Amniotic epithelial cell (primary cell): ENCODE results near the gene LRRC63.
"Not testable (repeated sequence)": the region's sequence is repeated elsewhere in the genome, so short reads cannot be mapped to it uniquely, and the experiment has no call there.

Experiments
- DNase-seq: peaks from one replicate; pipeline ENCODE4 v3.0.0-alpha.2; 2010; ENCODE audit warnings: low read depth

LRRC63 gene

GRCh38 chr13:46181840-46182490 is 29.8 kb upstream of the LRRC63 start, which contains the start of gene LCP1:
Gene LCP1 (minus strand): TSS chr13:46182177. CDS start chr13:46159662, 22,515 bp downstream.
- DNase-seq: no peak

GRCh38 chr13:46182491-46182877 is 29.2 kb upstream of the LRRC63 start:
- DNase-seq: no peak

GRCh38 chr13:46183018-46183946 is 28.4 kb upstream of the LRRC63 start:
- no peak for DNase-seq

GRCh38 chr13:46184277-46184699 is 27.4 kb upstream of the LRRC63 start:
- peak; percentile 16 for DNase-seq

GRCh38 chr13:46185634-46186033 is 26.1 kb upstream of the LRRC63 start:
- DNase-seq: no peak

- no peak for DNase-seq
These were observed 19.3 kb upstream of the LRRC63 start for GRCh38 chr13:46192412-46192811.

- DNase-seq: no peak
These were observed 16.7 kb upstream of the LRRC63 start for GRCh38 chr13:46195016-46195415.

GRCh38 chr13:46197299-46198048 is 14.3 kb upstream of the LRRC63 start:
- DNase-seq: peak; percentile 36

- DNase-seq: no peak
These were observed 13.0 kb upstream of the LRRC63 start for GRCh38 chr13:46198696-46199193.

- DNase-seq: peak; percentile 2
These were observed 9.4 kb upstream of the LRRC63 start for GRCh38 chr13:46202188-46202795.

GRCh38 chr13:46202966-46203365 is 8.8 kb upstream of the LRRC63 start:
- DNase-seq: peak; percentile 20

- no peak for DNase-seq
These were observed 5.6 kb upstream of the LRRC63 start for GRCh38 chr13:46206143-46206542.

GRCh38 chr13:46207828-46208227 is 3.9 kb upstream of the LRRC63 start:
- no peak for DNase-seq

- DNase-seq: no peak
These were observed 1.2 kb upstream of the LRRC63 start for GRCh38 chr13:46210362-46211083.

- DNase-seq: no peak
These were observed 629 bp upstream of the LRRC63 start for GRCh38 chr13:46211116-46211482.

- DNase-seq: no peak
These were observed 1.5 kb downstream of the LRRC63 start for GRCh38 chr13:46213242-46213641.

GRCh38 chr13:46214741-46215140 is 3.0 kb downstream of the LRRC63 start:
- DNase-seq: not testable (repeated sequence)

- not testable (repeated sequence) for DNase-seq
These were observed 8.5 kb downstream of the LRRC63 start for GRCh38 chr13:46220234-46220633.

GRCh38 chr13:46229251-46229650 is 17.5 kb downstream of the LRRC63 start:
- no peak for DNase-seq

- DNase-seq: no peak
These were observed 20.6 kb downstream of the LRRC63 start for GRCh38 chr13:46232281-46232680.

GRCh38 chr13:46235286-46235685 is 23.6 kb downstream of the LRRC63 start:
- no peak for DNase-seq
